ENCODE data around the gene DYNLT4. TPM values are rescaled to one million over a fixed set of nuclear protein-coding genes. Genes with fewer than 3 reads are reported as not detected.

DYNLT4 gene
- total RNA-seq, 1 experiment from 2014 or later = 0.54 TPM

DNA sequence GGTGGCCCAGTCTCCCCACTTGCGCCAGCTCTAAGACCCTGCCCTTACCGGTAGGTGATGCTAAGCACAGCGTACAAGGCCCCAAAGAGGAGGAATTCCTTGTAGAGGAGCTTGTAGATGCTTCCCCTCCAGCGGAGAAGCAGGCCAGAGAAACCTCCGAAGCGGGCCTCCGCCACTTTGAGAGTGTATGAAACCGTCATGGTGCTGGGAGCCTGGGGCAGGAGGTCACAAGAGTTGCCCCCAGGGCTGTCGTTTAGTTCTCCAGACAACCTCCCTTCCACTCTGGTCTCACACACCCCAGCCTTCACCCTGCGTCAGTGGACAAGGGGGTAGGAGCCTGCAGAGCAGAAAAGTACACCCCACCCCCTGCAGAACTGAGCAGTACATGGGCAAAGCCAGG, 19.6 kb downstream of the DYNLT4 start:
- POLR2A ChIA-PET (ENCODE audit: low non-redundant PET) = no interaction called here
- Histone ChIP-seq H3K4me3 (ENCODE audit: low read depth, low read length, poor library complexity, severe bottlenecking) (no peak overlapping the region), H3K27ac (ENCODE audit: low read depth, low read length, poor library complexity, severe bottlenecking) (no peak overlapping the region), H3K36me3 (ENCODE audit: insufficient read depth, low read length, poor library complexity, severe bottlenecking) (no peaks in the 10 kb centered on the region), H3K27me3 (replicated peaks; ENCODE audit: insufficient read depth, low read depth, low read length, poor library complexity) (no peaks in the 10 kb centered on the region), H3K9me3 (ENCODE audit: low read depth, low read length, poor library complexity, severe bottlenecking) (no peaks in the 10 kb centered on the region), H3K4me1 (ENCODE audit: insufficient read depth, low read length, poor library complexity, severe bottlenecking) (peaks cover 12% of the 10 kb centered on the region)
- intact Hi-C loops (cut with micrococcal nuclease; ENCODE audit: unreplicated experiment) = loop anchor here (5.0 kb wide), 1 partner anchor 225 kb away; the partner anchor contains the start of genes HECTD3 and UROD
- no peak for TF ChIP-seq EZH2 (IDR thresholded peaks at IDR 0.05; ENCODE audit: borderline replicate concordance, low read depth, low read length, poor library complexity, severe bottlenecking)
- TF ChIP-seq, protein P1, sequence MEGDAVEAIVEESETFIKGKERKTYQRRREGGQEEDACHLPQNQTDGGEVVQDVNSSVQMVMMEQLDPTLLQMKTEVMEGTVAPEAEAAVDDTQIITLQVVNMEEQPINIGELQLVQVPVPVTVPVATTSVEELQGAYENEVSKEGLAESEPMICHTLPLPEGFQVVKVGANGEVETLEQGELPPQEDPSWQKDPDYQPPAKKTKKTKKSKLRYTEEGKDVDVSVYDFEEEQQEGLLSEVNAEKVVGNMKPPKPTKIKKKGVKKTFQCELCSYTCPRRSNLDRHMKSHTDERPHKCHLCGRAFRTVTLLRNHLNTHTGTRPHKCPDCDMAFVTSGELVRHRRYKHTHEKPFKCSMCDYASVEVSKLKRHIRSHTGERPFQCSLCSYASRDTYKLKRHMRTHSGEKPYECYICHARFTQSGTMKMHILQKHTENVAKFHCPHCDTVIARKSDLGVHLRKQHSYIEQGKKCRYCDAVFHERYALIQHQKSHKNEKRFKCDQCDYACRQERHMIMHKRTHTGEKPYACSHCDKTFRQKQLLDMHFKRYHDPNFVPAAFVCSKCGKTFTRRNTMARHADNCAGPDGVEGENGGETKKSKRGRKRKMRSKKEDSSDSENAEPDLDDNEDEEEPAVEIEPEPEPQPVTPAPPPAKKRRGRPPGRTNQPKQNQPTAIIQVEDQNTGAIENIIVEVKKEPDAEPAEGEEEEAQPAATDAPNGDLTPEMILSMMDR (conservative IDR thresholded peaks at IDR 0.05; ENCODE audit: low read depth, low read length) = no peak
- BruUV-seq (replicated peaks) = no TSS peak
- DNase-seq (ENCODE audit: low spot score) = no peak
- CTCF ChIA-PET = interaction anchor here (0.6 to 1.3 kb wide), 2 partner anchors 44 to 513 kb away, joined by 3 to 6 read pairs; no protein-coding TSS in a partner anchor

DNA sequence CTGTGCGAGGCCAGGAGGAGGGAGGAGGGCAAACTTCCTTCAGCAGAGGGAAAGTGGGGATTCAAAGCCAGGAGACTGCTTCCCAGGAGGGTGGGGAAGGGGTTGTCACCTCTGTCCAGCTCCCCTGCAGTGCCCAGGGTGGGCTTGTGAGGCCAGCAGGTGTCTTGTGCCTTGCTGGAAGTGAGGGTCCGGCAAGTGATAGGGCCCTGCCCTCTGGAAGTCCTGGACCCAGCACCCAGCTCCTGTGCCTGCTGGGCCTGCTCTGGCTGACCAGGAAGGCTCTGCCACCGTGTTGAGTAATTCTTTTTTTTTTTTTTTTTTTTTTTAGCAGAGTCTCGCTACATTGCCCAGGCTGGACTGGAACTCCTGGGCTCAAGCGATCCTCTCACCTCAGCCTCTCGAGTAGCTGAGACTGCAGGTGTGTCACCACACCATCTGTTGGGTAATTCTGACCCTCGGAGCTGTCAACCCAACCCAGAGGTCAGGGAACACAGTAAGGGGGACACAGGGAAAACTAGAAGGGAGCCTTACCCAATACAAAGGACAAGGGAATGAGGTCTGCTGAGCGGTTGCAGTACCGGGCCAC, 20.2 kb downstream of the DYNLT4 start:
- BruUV-seq (replicated peaks) = no TSS peak
- ChIA-PET POLR2A (ENCODE audit: low non-redundant PET) (interaction anchor here (0.5 kb wide), 1 partner anchor 734 kb away, joined by 5 read pairs; no protein-coding TSS in a partner anchor), CTCF (interaction anchor here (0.6 to 1.3 kb wide), 3 partner anchors 13 to 513 kb away, joined by 3 to 6 read pairs (median 3); partner anchors contain the start of gene PLK3)
- H3K27ac ChIP-seq (ENCODE audit: low read depth, low read length, poor library complexity, severe bottlenecking) = no peak overlapping the region
- peaks cover 3% of the 10 kb centered on the region for H3K36me3 ChIP-seq (ENCODE audit: insufficient read depth, low read length, poor library complexity, severe bottlenecking)
- H3K4me3 ChIP-seq (ENCODE audit: low read depth, low read length, poor library complexity, severe bottlenecking) = peak overlapping the region; percentile 41
- TF ChIP-seq, protein P1 (conservative IDR thresholded peaks at IDR 0.05; ENCODE audit: low read depth, low read length) = no peak
- TF ChIP-seq EZH2 (IDR thresholded peaks at IDR 0.05; ENCODE audit: borderline replicate concordance, low read depth, low read length, poor library complexity, severe bottlenecking) = no peak
- H3K27me3 ChIP-seq (replicated peaks; ENCODE audit: insufficient read depth, low read depth, low read length, poor library complexity) = no peaks in the 10 kb centered on the region
- DNase-seq (ENCODE audit: low spot score) = no peak
- intact Hi-C loops (cut with micrococcal nuclease; ENCODE audit: unreplicated experiment) = loop anchor here (5.0 kb wide), 1 partner anchor 225 kb away; the partner anchor contains the start of genes HECTD3 and UROD
- peaks cover 12% of the 10 kb centered on the region for H3K4me1 ChIP-seq (ENCODE audit: insufficient read depth, low read length, poor library complexity, severe bottlenecking)
- no peaks in the 10 kb centered on the region for H3K9me3 ChIP-seq (ENCODE audit: low read depth, low read length, poor library complexity, severe bottlenecking)

DNA sequence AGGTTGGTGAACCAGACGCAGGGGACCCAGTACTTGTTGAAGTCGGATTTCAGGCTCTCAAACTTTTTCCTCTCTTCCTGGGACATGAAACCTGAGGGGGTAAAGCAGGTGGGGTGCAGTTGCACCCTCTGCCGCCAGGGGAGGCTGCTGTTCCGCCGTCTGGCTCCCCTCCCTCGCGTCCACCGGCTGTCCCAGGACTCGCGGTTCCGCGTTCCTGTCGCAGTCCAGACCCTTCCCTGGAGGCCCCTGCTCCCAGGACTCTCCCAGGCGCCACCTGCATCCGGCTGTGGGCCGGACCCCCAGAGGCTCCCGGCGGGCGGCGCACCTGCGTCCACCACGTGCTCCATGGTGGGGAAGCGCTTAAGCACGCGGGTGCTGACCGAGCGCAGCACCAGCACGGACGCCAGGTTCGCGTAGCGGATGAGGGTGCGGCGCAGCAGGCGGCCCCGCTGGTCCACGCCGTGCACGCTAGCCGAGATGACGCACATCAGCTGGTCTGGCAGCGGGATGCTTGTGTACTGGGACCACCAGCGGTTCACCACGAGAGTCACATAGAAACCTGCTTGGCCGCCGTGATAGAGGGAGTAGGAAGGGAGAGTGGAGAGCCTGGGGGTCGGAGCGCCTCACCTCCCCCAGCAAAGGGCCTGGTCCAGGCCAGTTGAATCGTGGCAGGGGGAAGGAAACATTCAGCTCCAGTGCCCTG, 20.9 kb downstream of the DYNLT4 start:
- Histone ChIP-seq H3K4me1 (ENCODE audit: insufficient read depth, low read length, poor library complexity, severe bottlenecking) (peaks cover 12% of the 10 kb centered on the region), H3K27me3 (replicated peaks; ENCODE audit: insufficient read depth, low read depth, low read length, poor library complexity) (no peaks in the 10 kb centered on the region), H3K36me3 (ENCODE audit: insufficient read depth, low read length, poor library complexity, severe bottlenecking) (peaks cover 10% of the 10 kb centered on the region), H3K27ac (ENCODE audit: low read depth, low read length, poor library complexity, severe bottlenecking) (no peak overlapping the region), H3K9me3 (ENCODE audit: low read depth, low read length, poor library complexity, severe bottlenecking) (no peaks in the 10 kb centered on the region), H3K4me3 (ENCODE audit: low read depth, low read length, poor library complexity, severe bottlenecking) (peak overlapping the region; percentile 41)
- intact Hi-C loops (cut with micrococcal nuclease; ENCODE audit: unreplicated experiment) = loop anchor here (5.0 kb wide), 1 partner anchor 226 kb away; the partner anchor contains the start of genes HECTD3 and UROD
- TF ChIP-seq EZH2 (IDR thresholded peaks at IDR 0.05; ENCODE audit: borderline replicate concordance, low read depth, low read length, poor library complexity, severe bottlenecking) = no peak
- TF ChIP-seq, protein P1 (conservative IDR thresholded peaks at IDR 0.05; ENCODE audit: low read depth, low read length) = peak; percentile 98
- no TSS peak for BruUV-seq (replicated peaks)
- peak; percentile 81 for DNase-seq (ENCODE audit: low spot score)
- CTCF ChIA-PET = interaction anchor here (0.7 to 1.3 kb wide), 2 partner anchors 14 to 514 kb away, joined by 3 read pairs; partner anchors contain the start of gene PLK3
- POLR2A ChIA-PET (ENCODE audit: low non-redundant PET) = interaction anchor here (0.5 kb wide), 1 partner anchor 735 kb away, joined by 5 read pairs; no protein-coding TSS in a partner anchor
